NCI-H146 treated with DMSO at 0.1 percent for 48 hours (cell line): ENCODE measurements around the gene CHAD.

Experiments used
- DNase-seq: peaks from one replicate; lab custom pipeline; 2025; ENCODE audit not compliant: unreplicated experiment; lab: John Stamatoyannopoulos, UW

CHAD gene

GRCh38 chr17:50468304-50469207 lies at the start of gene CHAD:
Gene CHAD (minus strand): TSS chr17:50468880. CDS start chr17:50468813, 67 bp downstream.
- no peak for DNase-seq

DNA sequence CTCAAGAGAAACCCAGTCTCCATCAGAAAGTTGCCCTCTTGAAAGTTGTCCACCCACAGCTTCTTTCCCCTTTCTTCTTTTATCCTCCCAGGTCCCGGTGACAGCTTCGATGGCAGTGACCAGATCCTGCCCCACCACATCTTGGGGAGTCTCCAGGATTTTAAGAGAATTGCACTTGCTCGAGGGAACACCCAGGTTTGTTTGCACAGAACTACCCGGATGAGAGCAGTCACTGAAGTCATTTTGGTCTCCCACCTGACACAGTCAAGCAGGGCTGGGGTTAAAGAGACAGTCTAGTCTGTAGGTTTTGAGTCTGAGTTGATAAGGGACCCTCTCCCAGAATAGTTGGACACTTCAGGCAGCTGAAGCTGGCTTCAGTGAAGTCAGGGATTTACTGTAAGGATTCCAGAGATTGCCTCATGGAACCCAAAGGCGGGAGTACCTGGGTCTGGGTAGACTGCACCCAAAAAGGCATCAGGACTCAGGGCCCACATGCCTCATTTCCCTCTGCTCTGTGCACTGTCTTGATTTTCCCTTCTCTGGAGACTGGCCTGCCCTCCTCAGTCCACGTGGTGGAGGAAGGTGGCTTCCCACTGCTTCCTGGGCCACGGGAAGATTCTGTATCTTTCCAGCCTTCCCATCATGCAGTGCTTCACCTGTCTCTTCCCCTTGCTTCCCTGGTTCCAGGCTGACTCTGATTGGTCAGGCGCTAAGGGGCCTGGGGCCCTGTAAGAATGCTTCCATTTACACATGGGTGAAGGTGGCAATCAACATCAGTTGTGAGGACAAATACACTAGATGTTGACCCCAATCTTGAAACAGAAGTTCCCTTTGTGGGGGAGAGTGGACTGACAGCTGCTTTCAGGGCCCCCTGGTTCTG lies 49.1 kb upstream of the CHAD start:
- no peak for DNase-seq

GRCh38 chr17:50517011-50517410 lies 48.3 kb upstream of the CHAD start:
- no peak for DNase-seq

- DNase-seq, result no peak
Observed at GRCh38 chr17:50514936-50515702, 46.4 kb upstream of the CHAD start.

- no peak for DNase-seq
Observed at GRCh38 chr17:50514388-50514787, 45.7 kb upstream of the CHAD start.

DNA sequence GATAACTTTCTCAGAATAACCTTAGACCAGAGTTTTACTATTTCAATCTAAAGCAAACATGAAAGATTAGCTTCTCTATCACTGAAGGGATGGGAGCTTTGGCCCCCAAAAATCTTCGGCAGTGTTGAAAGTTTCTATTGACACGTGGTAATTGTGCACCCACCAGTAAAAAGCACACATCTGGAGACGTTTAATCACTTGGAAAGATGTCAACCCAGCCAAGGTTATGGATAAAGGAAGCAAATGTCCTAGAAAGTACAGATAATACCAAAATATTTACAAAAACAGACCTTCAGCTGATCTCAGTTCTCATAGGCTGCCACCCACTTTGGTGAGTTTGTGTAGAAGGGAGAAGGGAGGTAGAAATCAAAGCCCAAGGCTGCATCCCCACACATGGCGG lies 44.8 kb upstream of the CHAD start:
- DNase-seq, result no peak

- DNase-seq, result no peak
Observed at GRCh38 chr17:50511058-50511457, 42.4 kb upstream of the CHAD start.

GRCh38 chr17:50508573-50509460 lies 40.1 kb upstream of the CHAD start:
- DNase-seq, result no peak

DNA sequence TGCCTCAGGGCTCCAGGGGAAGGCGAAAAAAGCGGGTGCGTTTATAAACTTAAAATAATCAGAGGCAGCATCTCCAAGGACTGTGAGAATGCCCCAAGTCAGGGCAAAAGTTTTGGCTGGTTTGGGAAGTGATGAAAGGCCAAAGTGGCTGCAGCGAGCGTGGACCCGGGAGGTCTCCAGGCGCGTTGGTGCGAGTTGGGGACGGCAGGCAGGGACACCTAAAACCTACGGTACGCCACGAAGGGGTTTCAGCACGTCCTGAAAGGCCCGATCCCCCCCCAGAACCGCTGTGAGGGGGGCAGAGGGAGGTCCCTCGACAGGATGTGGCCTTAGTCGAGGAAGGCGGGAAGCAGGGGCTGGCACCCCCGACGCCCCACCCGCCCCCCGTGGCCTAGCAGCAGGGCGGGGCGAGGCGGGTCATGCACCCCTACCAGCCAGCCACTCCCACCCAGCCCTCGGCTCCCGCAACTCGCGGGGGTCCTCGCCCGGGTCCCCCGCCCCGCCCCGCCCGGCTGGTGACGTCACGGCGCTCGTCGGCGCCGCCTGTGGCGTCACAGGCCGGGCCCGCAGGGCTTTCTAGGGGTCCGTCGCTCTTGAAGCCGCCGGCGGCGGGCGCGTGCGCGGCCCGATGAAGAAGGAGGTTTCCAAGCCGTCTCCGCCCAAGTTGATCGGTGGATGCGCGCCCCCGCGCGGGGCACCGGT lies 39.3 kb upstream of the CHAD start, which contains the start of gene MYCBPAP:
Gene MYCBPAP, plus strand, starts transcription at position 569 of the 702 bp plus-strand sequence. CDS start 236 bp downstream, outside the sequence.
- peak; percentile 41 for DNase-seq

DNA sequence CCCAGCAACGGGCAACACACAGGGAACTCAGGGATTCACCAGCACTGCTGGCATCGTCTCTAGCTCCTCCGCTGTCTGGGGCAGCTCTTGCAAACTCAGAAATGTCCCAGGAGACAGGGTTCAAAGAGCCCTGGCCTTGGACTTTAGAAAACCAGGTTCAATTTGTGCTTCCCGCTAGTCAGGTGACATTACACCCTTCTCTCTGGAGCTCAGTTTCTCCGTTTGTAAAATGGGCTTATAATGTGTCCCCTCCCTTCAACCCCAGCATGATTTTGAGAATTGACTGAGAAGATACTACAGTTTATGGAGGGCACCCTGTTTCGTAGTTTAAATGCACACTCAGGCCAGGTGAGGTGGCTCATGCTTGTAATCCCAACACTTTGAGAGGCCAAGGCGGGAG lies 37.6 kb upstream of the CHAD start:
- DNase-seq, result no peak

DNA sequence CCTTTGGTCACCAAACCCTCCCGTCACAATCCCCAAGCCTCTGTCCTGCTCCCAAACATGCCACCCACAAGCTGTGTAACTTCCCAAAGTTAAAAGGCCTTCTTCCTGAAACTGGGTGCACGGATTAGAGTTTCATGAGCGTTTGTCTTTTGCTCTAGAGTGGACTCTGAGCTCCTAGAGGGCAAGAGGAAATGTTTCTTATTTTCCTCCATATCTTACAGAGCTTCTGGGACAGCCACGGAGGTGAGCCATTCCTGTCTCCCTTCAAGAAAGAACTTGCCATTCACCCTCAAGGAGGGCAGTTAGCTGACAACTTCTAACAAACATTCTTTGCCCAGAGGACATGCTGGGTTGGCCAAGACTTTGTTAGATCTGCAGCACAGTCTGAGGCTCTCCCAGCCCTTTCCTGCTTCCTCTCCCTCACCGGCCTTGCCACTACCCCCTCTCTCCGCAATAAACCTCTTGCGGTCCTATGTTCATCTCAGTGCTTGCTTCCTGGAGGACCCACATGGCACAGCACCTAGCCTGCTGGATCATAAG lies 37.0 kb upstream of the CHAD start:
- no peak for DNase-seq

DNA sequence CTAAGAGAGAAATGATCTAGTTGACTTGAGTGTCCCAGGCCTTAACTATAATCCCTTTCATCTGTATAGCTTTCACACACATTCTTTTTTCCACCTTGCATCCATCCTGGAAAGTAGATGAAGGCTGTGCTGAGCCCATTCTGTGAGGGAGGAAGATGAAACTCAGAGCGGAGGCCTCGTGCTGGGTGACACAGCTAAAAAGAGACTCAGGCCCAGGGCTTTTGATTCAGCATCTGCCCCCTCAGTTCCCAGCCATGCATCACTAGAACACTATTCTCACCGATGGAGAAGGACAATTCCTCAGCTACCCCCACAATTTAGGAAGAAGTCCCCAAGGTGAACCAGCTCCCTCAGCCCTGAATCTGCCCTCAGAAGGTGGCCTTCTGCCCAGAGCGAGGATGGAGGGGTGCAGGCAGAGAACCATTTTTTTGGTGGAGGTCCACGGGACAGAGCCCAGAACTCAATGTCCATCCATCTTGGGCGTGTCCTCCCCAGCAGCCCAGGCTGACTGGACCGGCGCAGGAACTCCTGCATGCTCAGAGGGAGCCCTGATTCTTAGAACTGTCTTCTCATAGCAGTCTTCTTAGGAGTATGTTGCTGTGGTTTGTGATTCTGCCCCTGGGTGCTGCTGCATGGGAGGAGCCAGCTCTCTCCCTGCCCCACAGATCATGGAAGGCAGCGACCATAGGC lies 33.8 kb upstream of the CHAD start:
- no peak for DNase-seq

DNA sequence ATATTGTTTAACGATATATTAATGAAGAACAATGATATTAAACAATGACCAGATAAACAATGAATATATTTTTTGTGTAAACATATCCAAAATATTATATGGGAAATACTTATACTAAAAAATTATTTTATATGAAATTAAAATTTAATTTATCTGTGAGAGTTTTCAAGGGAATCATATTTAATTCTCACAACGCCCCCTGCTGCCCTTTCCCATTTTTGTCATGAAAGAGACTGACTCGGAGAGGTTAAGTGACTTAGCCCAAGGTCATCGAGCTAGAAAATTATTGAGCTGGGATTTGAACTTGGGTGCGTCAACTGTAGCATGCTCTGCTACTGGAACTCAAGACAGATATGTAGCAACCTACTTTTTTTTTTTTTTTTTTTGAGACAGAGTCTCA lies 32.4 kb upstream of the CHAD start:
- DNase-seq, result no peak

- no peak for DNase-seq
Observed at GRCh38 chr17:50499721-50500120, 31.0 kb upstream of the CHAD start.

- no peak for DNase-seq
Observed at GRCh38 chr17:50499270-50499669, 30.6 kb upstream of the CHAD start.

DNA sequence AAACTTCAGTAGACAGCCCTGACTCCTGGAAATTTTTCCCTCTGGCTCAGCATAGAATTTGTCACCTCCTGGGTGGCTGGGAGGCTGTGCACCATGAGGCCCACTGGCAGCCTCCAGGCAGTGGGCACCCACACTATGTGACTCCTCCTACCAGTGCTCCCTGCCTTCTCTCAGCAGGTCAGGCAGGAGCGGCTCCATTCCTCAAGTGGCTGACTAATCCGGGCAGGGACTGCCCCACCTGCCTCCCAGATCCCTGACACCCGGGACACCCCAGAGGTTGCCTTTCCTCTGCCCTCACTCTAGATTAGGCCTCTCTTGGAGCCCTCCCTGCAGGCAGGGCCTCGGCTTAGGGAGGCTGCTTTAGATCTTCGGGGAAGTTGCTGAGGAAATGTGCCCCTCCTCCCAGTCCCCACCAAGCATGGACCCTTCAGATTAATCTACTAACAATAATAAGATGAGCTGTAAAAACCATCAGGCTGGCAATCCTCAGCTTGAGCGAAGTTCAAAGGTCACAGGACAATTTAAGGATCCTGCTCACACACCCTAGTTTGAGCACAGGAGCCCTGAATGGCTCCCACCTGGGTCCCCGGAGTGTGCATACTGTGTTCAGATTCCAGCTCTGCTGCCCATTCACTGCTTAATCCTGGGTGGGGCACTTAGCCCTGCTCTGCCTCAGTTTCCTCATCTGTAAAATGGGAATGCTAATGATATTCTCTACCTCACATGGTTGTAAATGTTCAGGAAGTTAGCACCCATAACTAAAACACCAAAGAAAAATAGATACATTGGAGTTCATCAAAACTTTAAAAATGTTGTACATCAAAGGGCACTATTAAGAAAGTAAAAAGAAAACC lies 29.6 kb upstream of the CHAD start:
- no peak for DNase-seq

- no peak for DNase-seq
Observed at GRCh38 chr17:50495918-50496317, 27.2 kb upstream of the CHAD start.
